Measurements from ENCODE around the gene CTU1. TPM values are rescaled to one million over a fixed set of nuclear protein-coding genes. Genes with fewer than 3 reads are reported as not detected.

Gene CTU1
- 1.9 and 5.3 TPM in 2 replicates for total RNA-seq (ENCODE audit: low replicate concordance)

GRCh38 chr19:51108066-51108804, at the start of gene CTU1:
Gene CTU1, minus strand, starts transcription at chr19:51108409. Its CDS starts 3,840 bp downstream, at chr19:51104569.

GRCh38 chr19:51142119-51142518, 33.9 kb upstream of the CTU1 start, which contains the start of gene SIGLEC7:
Gene SIGLEC7, plus strand, starts transcription at chr19:51142301. Its CDS starts 69 bp downstream, at chr19:51142370.

GRCh38 chr19:51124729-51125128, 16.5 kb upstream of the CTU1 start, which contains the start of gene SIGLEC9:
Gene SIGLEC9, plus strand, starts transcription at chr19:51124906. Its CDS starts 69 bp downstream, at chr19:51124975.

GRCh38 chr19:51082611-51083010, 25.6 kb downstream of the CTU1 start, which contains the start of gene KLK14:
Gene KLK14, minus strand, starts transcription at chr19:51082887. Its CDS starts 273 bp downstream, at chr19:51082614.

GRCh38 chr19:51064534-51065220, 43.5 kb downstream of the CTU1 start, which contains the start of gene KLK13:
Gene KLK13, minus strand, starts transcription at chr19:51065092. Its CDS starts 25 bp downstream, at chr19:51065067.

Other genes with a start within 250 kb of the CTU1 start
- not detected in 2 replicates for gene KLK2, start 235.0 kb downstream of the CTU1 start, total RNA-seq (ENCODE audit: low replicate concordance)
- not detected in 2 replicates for gene KLK4, start 197.0 kb downstream of the CTU1 start, total RNA-seq (ENCODE audit: low replicate concordance)
- not detected in 2 replicates for gene KLK5, start 155.4 kb downstream of the CTU1 start, total RNA-seq (ENCODE audit: low replicate concordance)
- 0.08 TPM in 1 of 2 replicates, not detected in the other for gene KLK6, start 138.8 kb downstream of the CTU1 start, total RNA-seq (ENCODE audit: low replicate concordance)
- gene KLK7, start 124.5 kb downstream of the CTU1 start, total RNA-seq (ENCODE audit: low replicate concordance): not detected in 2 replicates
- not detected in 2 replicates for gene KLK8, start 106.8 kb downstream of the CTU1 start, total RNA-seq (ENCODE audit: low replicate concordance)
- gene KLK10, start 88.7 kb downstream of the CTU1 start, total RNA-seq (ENCODE audit: low replicate concordance): not detected in 2 replicates
- gene KLK11, start 81.8 kb downstream of the CTU1 start, total RNA-seq (ENCODE audit: low replicate concordance): not detected in 2 replicates
- gene KLK12, start 73.4 kb downstream of the CTU1 start, total RNA-seq (ENCODE audit: low replicate concordance): not detected in 2 replicates
- gene KLK13, start 43.3 kb downstream of the CTU1 start, total RNA-seq (ENCODE audit: low replicate concordance): not detected in 2 replicates
- gene KLK14, start 25.5 kb downstream of the CTU1 start, total RNA-seq (ENCODE audit: low replicate concordance): not detected in 2 replicates
- gene SIGLEC9, start 16.5 kb upstream of the CTU1 start, total RNA-seq (ENCODE audit: low replicate concordance): not detected in 2 replicates
- not detected in 2 replicates for gene SIGLEC7, start 33.9 kb upstream of the CTU1 start, total RNA-seq (ENCODE audit: low replicate concordance)
- gene CD33, start 116.7 kb upstream of the CTU1 start, total RNA-seq (ENCODE audit: low replicate concordance): not detected in 2 replicates
- gene SIGLECL1, start 142.7 kb upstream of the CTU1 start, total RNA-seq (ENCODE audit: low replicate concordance): not detected in 2 replicates
- gene IGLON5, start 203.2 kb upstream of the CTU1 start, total RNA-seq (ENCODE audit: low replicate concordance): not detected in 2 replicates
- 0.23 and 0.30 TPM in 2 replicates for gene VSIG10L, start 233.7 kb upstream of the CTU1 start, total RNA-seq (ENCODE audit: low replicate concordance)

All from smooth muscle cell of the coronary artery (primary cell).